ENCODE data around the gene PLOD2.
"Not testable (repeated sequence)": the region's sequence is repeated elsewhere in the genome, so short reads cannot be mapped to it uniquely, and the experiment has no call there.

Gene PLOD2

GRCh38 chr3:146139586-146140110 lies 21.3 kb downstream of the PLOD2 start:
- DNase-seq (ENCODE audit: low spot score), result no peak

GRCh38 chr3:146138902-146139301 lies 22.1 kb downstream of the PLOD2 start:
- no peak for DNase-seq (ENCODE audit: low spot score)

GRCh38 chr3:146136647-146137046 lies 24.3 kb downstream of the PLOD2 start:
- no peak for DNase-seq (ENCODE audit: low spot score)

GRCh38 chr3:146134348-146135117 lies 26.5 kb downstream of the PLOD2 start:
- DNase-seq (ENCODE audit: low spot score), result no peak

- DNase-seq (ENCODE audit: low spot score), result no peak
Measured at GRCh38 chr3:146133441-146133840, 27.5 kb downstream of the PLOD2 start.

- DNase-seq (ENCODE audit: low spot score), result no peak
Measured at GRCh38 chr3:146131616-146132410, 29.2 kb downstream of the PLOD2 start.

- no peak for DNase-seq (ENCODE audit: low spot score)
Measured at GRCh38 chr3:146130881-146131371, 30.1 kb downstream of the PLOD2 start.

- no peak for DNase-seq (ENCODE audit: low spot score)
Measured at GRCh38 chr3:146129750-146130149, 31.2 kb downstream of the PLOD2 start.

GRCh38 chr3:146128939-146129338 lies 32.0 kb downstream of the PLOD2 start:
- no peak for DNase-seq (ENCODE audit: low spot score)

GRCh38 chr3:146128179-146128578 lies 32.8 kb downstream of the PLOD2 start:
- no peak for DNase-seq (ENCODE audit: low spot score)

- DNase-seq (ENCODE audit: low spot score), result no peak
Measured at GRCh38 chr3:146125951-146126350, 35.0 kb downstream of the PLOD2 start.

GRCh38 chr3:146124126-146124801 lies 36.7 kb downstream of the PLOD2 start:
- DNase-seq (ENCODE audit: low spot score), result no peak

GRCh38 chr3:146117406-146118285 lies 43.3 kb downstream of the PLOD2 start:
- no peak for DNase-seq (ENCODE audit: low spot score)

GRCh38 chr3:146115619-146116018 lies 45.4 kb downstream of the PLOD2 start:
- DNase-seq (ENCODE audit: low spot score), result no peak

- not testable (repeated sequence) for DNase-seq (ENCODE audit: low spot score)
Measured at GRCh38 chr3:146113804-146114203, 47.2 kb downstream of the PLOD2 start.

GRCh38 chr3:146111337-146111736 lies 49.6 kb downstream of the PLOD2 start:
- DNase-seq (ENCODE audit: low spot score), result no peak

GRCh38 chr3:146110161-146110560 lies 50.8 kb downstream of the PLOD2 start:
- DNase-seq (ENCODE audit: low spot score), result no peak

- DNase-seq (ENCODE audit: low spot score), result no peak
Measured at GRCh38 chr3:146106986-146107385, 54.0 kb downstream of the PLOD2 start.

- DNase-seq (ENCODE audit: low spot score), result no peak
Measured at GRCh38 chr3:146104068-146104467, 56.9 kb downstream of the PLOD2 start.

- DNase-seq (ENCODE audit: low spot score), result no peak
Measured at GRCh38 chr3:146102885-146103284, 58.1 kb downstream of the PLOD2 start.

GRCh38 chr3:146101538-146101937 lies 59.4 kb downstream of the PLOD2 start:
- no peak for DNase-seq (ENCODE audit: low spot score)

Data from SK-N-DZ (cell line).